H1 (cell line): Measurements from ENCODE around the gene ITGA4. TPM values are rescaled to one million over a fixed set of nuclear protein-coding genes. Genes with fewer than 3 reads are reported as not detected.

ENCODE experiments used
- CTCF ChIA-PET: fragments of 300-600 bp; sonication (Branson Sonifier 250); formaldehyde crosslinking; loops from one replicate; lab custom pipeline; 2021; ENCODE audit not compliant: partially characterized antibody; lab: Charles Lee
- POLR2A ChIA-PET: fragments of 300-600 bp; sonication (Branson Sonifier 250); formaldehyde crosslinking; loops from one replicate; lab custom pipeline; 2021; ENCODE audit warnings: inconsistent platforms; ENCODE audit not compliant: partially characterized antibody; lab: Charles Lee
- DNase-seq, 2 experiments: peaks; one replicate each; pipeline versions ENCODE4 v3.0.0 to v3.0.0-alpha.2; 2010 to 2022; ENCODE audit warnings: low spot score in 2 of 2, low read depth in 1 of 2, mixed read lengths in 1 of 2
- FAIRE-seq: peaks from 2 replicates; lab custom pipeline; 2011; peaks lifted over from hg19 to GRCh38; lab: Jason Lieb, UNC
- H2AFZ ChIP-seq: 2 replicates; pipeline ENCODE4 v1.8.1; 2012; ENCODE audit warnings: low read length, inconsistent platforms
- H2AK5ac ChIP-seq: 2 replicates; pipeline ENCODE4 v1.6.1; 2013; ENCODE audit warnings: low read depth, low read length
- H2BK120ac ChIP-seq: replicated peaks from 2 replicates; pipeline ENCODE3; 2013; ENCODE audit warnings: low read depth, low read length, inconsistent platforms
- H2BK12ac ChIP-seq: 2 replicates; pipeline ENCODE4 v1.6.1; 2013; ENCODE audit warnings: low read depth, low read length
- H2BK15ac ChIP-seq: 2 replicates; pipeline ENCODE4 v1.6.1; 2013; ENCODE audit warnings: low read length
- H2BK20ac ChIP-seq: 2 replicates; pipeline ENCODE4 v1.6.1; 2013; ENCODE audit warnings: low read length
- H2BK5ac ChIP-seq: 2 replicates; pipeline ENCODE4 v1.6.1; 2013; ENCODE audit warnings: low read depth, low read length
- H3K14ac ChIP-seq: 2 replicates; pipeline ENCODE4 v1.6.1; 2013; ENCODE audit warnings: inconsistent platforms; ENCODE audit not compliant: insufficient read length
- H3K18ac ChIP-seq: 2 replicates; pipeline ENCODE4 v1.6.1; 2013; ENCODE audit warnings: low read length; ENCODE audit errors: extremely low read depth
- H3K23ac ChIP-seq: 2 replicates; pipeline ENCODE4 v1.6.1; 2013; ENCODE audit warnings: inconsistent platforms; ENCODE audit not compliant: insufficient read length
- H3K23me2 ChIP-seq: 2 replicates; pipeline ENCODE4 v1.6.1; 2013; ENCODE audit warnings: low read depth, low read length
- H3K27ac ChIP-seq: 2 replicates; pipeline ENCODE4 v1.6.1; 2011; ENCODE audit warnings: low read depth, low read length, inconsistent platforms
- H3K27me3 ChIP-seq, 4 experiments: replicated peaks in 1 of 4; 1 replicate in 1 of 4; 2 replicates in 3 of 4; pipeline versions ENCODE4 v1.6.1 to v1.8.1; 2011 to 2013; ENCODE audit warnings: low read length in 3 of 4, mild to moderate bottlenecking in 3 of 4, inconsistent platforms in 2 of 4, mixed read lengths in 2 of 4, moderate library complexity in 1 of 4; ENCODE audit not compliant: control insufficient read depth in 3 of 4, insufficient read depth in 3 of 4; ENCODE audit errors: extremely low read depth in 1 of 4
- H3K36me3 ChIP-seq, 4 experiments: 2 replicates each; pipeline versions ENCODE4 v1.6.1 to v1.8.1; 2011 to 2013; ENCODE audit warnings: mild to moderate bottlenecking in 4 of 4, low read length in 3 of 4, moderate library complexity in 2 of 4, control low read depth in 1 of 4, inconsistent platforms in 1 of 4; ENCODE audit not compliant: insufficient read depth in 4 of 4, control insufficient read depth in 2 of 4
- H3K4ac ChIP-seq: replicated peaks from 2 replicates; pipeline ENCODE3; 2013; ENCODE audit warnings: low read length, low read depth, mixed read lengths, inconsistent platforms; ENCODE audit not compliant: insufficient read length
- H3K4me1 ChIP-seq, 4 experiments: replicated peaks in 1 of 4; 1 replicate in 1 of 4; 2 replicates in 3 of 4; pipeline versions ENCODE4 v1.6.1 to v1.8.1; 2011 to 2013; ENCODE audit warnings: low read length in 3 of 4, inconsistent platforms in 2 of 4, mixed read lengths in 1 of 4; ENCODE audit not compliant: insufficient read depth in 4 of 4, control insufficient read depth in 3 of 4
- H3K4me2 ChIP-seq, 2 experiments: 2 replicates each; pipeline versions ENCODE4 v1.6.1 to v1.8.1; 2011 to 2013; ENCODE audit warnings: low read depth in 2 of 2, low read length in 2 of 2, control low read depth in 1 of 2, inconsistent platforms in 1 of 2, mild to moderate bottlenecking in 1 of 2; ENCODE audit not compliant: insufficient read depth in 1 of 2
- H3K4me3 ChIP-seq, 4 experiments: fragments of 200-600, 300-600 bp in 1 of 4; sonication (generic), shearing (Covaris generic), sonication (Bioruptor Twin) in 1 of 4; 2 replicates each; pipeline versions ENCODE4 v1.5.1 to v1.8.1; 2011 to 2016; ENCODE audit warnings: low read length in 4 of 4, low read depth in 3 of 4, control low read depth in 2 of 4, inconsistent platforms in 2 of 4, mild to moderate bottlenecking in 2 of 4, mixed read lengths in 1 of 4, moderate library complexity in 1 of 4; ENCODE audit not compliant: insufficient read depth in 2 of 4; ENCODE audit errors: extremely low read depth in 1 of 4
- H3K56ac ChIP-seq: replicated peaks from 2 replicates; pipeline ENCODE3; 2013; ENCODE audit warnings: low read depth, mild to moderate bottlenecking, mixed read lengths, low read length, inconsistent platforms; ENCODE audit not compliant: insufficient read length
- H3K79me1 ChIP-seq: 2 replicates; pipeline ENCODE4 v1.6.1; 2013; ENCODE audit warnings: low read depth, low read length, control low read depth
- H3K79me2 ChIP-seq, 2 experiments: 2 replicates each; pipeline versions ENCODE4 v1.6.1 to v1.8.1; 2012 to 2013; ENCODE audit warnings: low read length in 2 of 2, mild to moderate bottlenecking in 2 of 2, inconsistent platforms in 1 of 2; ENCODE audit not compliant: insufficient read depth in 2 of 2, control insufficient read depth in 1 of 2
- H3K9ac ChIP-seq, 4 experiments: replicated peaks in 1 of 4; 1 replicate in 1 of 4; 2 replicates in 3 of 4; pipeline versions ENCODE4 v1.6.1 to v1.8.1; 2011 to 2013; ENCODE audit warnings: low read depth in 3 of 4, low read length in 3 of 4, control low read depth in 2 of 4, mild to moderate bottlenecking in 2 of 4, moderate library complexity in 2 of 4, inconsistent platforms in 1 of 4; ENCODE audit errors: extremely low read depth in 1 of 4
- H3K9me3 ChIP-seq, 2 experiments: 2 replicates each; pipeline versions ENCODE4 v1.6.1 to v1.8.1; 2012 to 2013; ENCODE audit warnings: mild to moderate bottlenecking in 2 of 2, moderate library complexity in 2 of 2, control low read depth in 1 of 2, inconsistent platforms in 1 of 2, low read depth in 1 of 2, low read length in 1 of 2, mixed read lengths in 1 of 2; ENCODE audit not compliant: insufficient read depth in 2 of 2
- H4K20me1 ChIP-seq, 2 experiments: replicated peaks in 1 of 2; 2 replicates each; pipeline versions ENCODE3 to v1.8.1; 2011 to 2013; ENCODE audit warnings: inconsistent platforms in 2 of 2, low read length in 2 of 2, mild to moderate bottlenecking in 1 of 2; ENCODE audit not compliant: insufficient read depth in 2 of 2, control insufficient read depth in 1 of 2
- H4K5ac ChIP-seq: 2 replicates; pipeline ENCODE4 v1.6.1; 2013; ENCODE audit warnings: low read length, low read depth, mixed read lengths, inconsistent platforms; ENCODE audit not compliant: insufficient read length
- H4K8ac ChIP-seq: 2 replicates; pipeline ENCODE4 v1.8.0; 2013; ENCODE audit warnings: mild to moderate bottlenecking, moderate library complexity, low read length, inconsistent platforms; ENCODE audit not compliant: insufficient read depth; ENCODE audit errors: extremely low read depth
- H4K91ac ChIP-seq: replicated peaks from 2 replicates; pipeline ENCODE3; 2013; ENCODE audit warnings: low read length, mixed read lengths, inconsistent platforms; ENCODE audit not compliant: insufficient read length
- BACH1 ChIP-seq: IDR thresholded peaks from 2 replicates; pipeline ENCODE4 v1.6.1; 2012; ENCODE audit warnings: low read length, improper control_type of control experiment
- CTBP2 ChIP-seq: IDR thresholded peaks from 2 replicates; pipeline ENCODE4 v1.7.0; 2011; ENCODE audit warnings: borderline replicate concordance, mild to moderate bottlenecking, moderate library complexity, mixed read lengths, low read length; ENCODE audit not compliant: insufficient read depth, insufficient read length
- MAFK ChIP-seq: IDR thresholded peaks from 2 replicates; pipeline ENCODE4 v1.6.1; 2012; ENCODE audit warnings: low read depth, mild to moderate bottlenecking, improper control_type of control experiment, low read length
- NANOG ChIP-seq: IDR thresholded peaks from 2 replicates; pipeline ENCODE4 v1.6.1; 2011; ENCODE audit warnings: low read length, low read depth, mild to moderate bottlenecking, inconsistent platforms; ENCODE audit not compliant: insufficient read depth, poor library complexity, severe bottlenecking
- NRF1 ChIP-seq: IDR thresholded peaks from 2 replicates; pipeline ENCODE4 v1.6.1; 2011; ENCODE audit warnings: mild to moderate bottlenecking, low read depth, low read length, improper control_type of control experiment
- PHF8 ChIP-seq: fragments of 200-600 bp; sonication (generic); conservative IDR thresholded peaks from 2 replicates; pipeline ENCODE4 v1.7.1; 2012; ENCODE audit warnings: low read depth, mild to moderate bottlenecking, inconsistent platforms, low read length, moderate library complexity
- POU5F1 ChIP-seq: IDR thresholded peaks from 2 replicates; pipeline ENCODE4 v1.6.1; 2011; ENCODE audit warnings: low read depth, mild to moderate bottlenecking, low read length, moderate library complexity
- SIX5 ChIP-seq: IDR thresholded peaks from 2 replicates; pipeline ENCODE4 v1.6.1; 2011; ENCODE audit warnings: mild to moderate bottlenecking, low read depth, low read length
- YY1 ChIP-seq: IDR thresholded peaks from 2 replicates; pipeline ENCODE4 v1.6.1; 2011; ENCODE audit warnings: low read depth, mild to moderate bottlenecking, low read length
- WGBS, 2 experiments: shearing (Covaris generic) in 1 of 2; methylation state at CpG; one replicate each; pipeline versions ENCODE4 v1.1.6 to v1.1.7; 2013 to 2015; ENCODE audit warnings: low lambda C conversion rate in 2 of 2, mixed read lengths in 2 of 2, inconsistent platforms in 1 of 2, low coverage in 1 of 2, missing lambda C conversion rate in 1 of 2; ENCODE audit not compliant: insufficient replicate concordance in 2 of 2, insufficient coverage in 1 of 2, insufficient read length in 1 of 2; ENCODE audit errors: extremely low coverage in 1 of 2, missing lambda C conversion rate in 1 of 2; 5-methylcytosine and 5-hydroxymethylcytosine counted together
- polyA plus RNA-seq, 7 experiments: library from polyadenylated mRNA; depleted of rRNA in 3 of 7; stranded (reverse) in 5 of 7; unstranded in 2 of 7; fragments of >200 nt in 5 of 7; fragments of 200-250 nt in 2 of 7; gene quantifications; 1 replicate in 5 of 7; 2 replicates in 1 of 7; 4 replicates in 1 of 7; pipeline versions ENCODE4 v1.2.1 to v1.2.3, GENCODE V29; 2011 to 2013; ENCODE audit warnings: missing spikeins in 2 of 7, mixed read lengths in 2 of 7
- total RNA-seq: library from RNA; stranded (reverse); fragmentation: NEBNext Ultra II Directional; extraction: Animal tissue kit (Norgen Biotek cat#: 25700); gene quantifications from 2 replicates; pipeline ENCODE4 v1.2.1, GENCODE V29; 2021
- TF ChIP-seq, protein P1 (sequence below): IDR thresholded peaks from 2 replicates; pipeline ENCODE4 v1.6.1; 2011; ENCODE audit warnings: low read length, improper control_type of control experiment
- TF ChIP-seq, protein P2 (sequence below): IDR thresholded peaks from 2 replicates; pipeline ENCODE4 v1.6.1; 2012; ENCODE audit warnings: low read length, inconsistent platforms

Gene ITGA4
- total and polyA plus RNA-seq, 2 of the 8 experiments (the other 6 are each of a cell fraction or from before 2014, with no cell fraction given) = 0.60 to 2.1 TPM

DNA sequence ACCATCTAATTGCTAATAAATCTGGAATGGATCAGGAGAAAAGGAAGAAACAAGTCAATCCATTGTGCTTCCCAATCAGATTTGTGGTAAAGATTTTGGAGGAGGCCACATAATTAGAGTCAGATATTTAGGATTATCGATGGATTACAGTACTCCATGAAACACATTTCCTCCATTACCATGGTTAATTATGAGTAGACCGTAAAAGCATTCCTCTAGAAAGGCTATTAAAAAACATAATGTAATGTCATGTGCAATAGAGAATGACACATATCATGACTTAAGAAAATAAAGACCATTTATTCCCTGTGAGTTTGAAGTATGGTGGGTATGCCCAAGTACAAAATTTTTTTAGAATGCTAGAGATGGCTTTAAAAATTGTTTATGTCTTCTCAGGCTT, 96.1 kb downstream of the ITGA4 start:
- H3K36me3 ChIP-seq = no peaks in the 10 kb centered on the region
- H3K56ac ChIP-seq = no peak overlapping the region
- H3K9ac ChIP-seq = no peak overlapping the region
- H3K79me2 ChIP-seq = no peaks in the 10 kb centered on the region
- H2BK15ac ChIP-seq = no peak overlapping the region
- H3K4me2 ChIP-seq = no peak overlapping the region
- FAIRE-seq (no peak), DNase-seq (no peak)
- H4K8ac ChIP-seq = no peak overlapping the region
- ChIA-PET POLR2A (no interaction called here), CTCF (no interaction called here)
- H3K4me1 ChIP-seq = no peaks in the 10 kb centered on the region
- no peak overlapping the region for H2AK5ac ChIP-seq
- H3K79me1 ChIP-seq = no peaks in the 10 kb centered on the region
- H3K27ac ChIP-seq = no peak overlapping the region
- H3K23me2 ChIP-seq = no peaks in the 10 kb centered on the region
- WGBS, 2 experiments = 98% methylated on average over 2 of the region's 2 CpGs; no CpG with 5 or more reads in 1 of the 2 experiments
- no peak overlapping the region for H3K4me3 ChIP-seq
- no peak overlapping the region for H4K91ac ChIP-seq
- H2BK20ac ChIP-seq = no peak overlapping the region
- no peaks in the 10 kb centered on the region for H4K20me1 ChIP-seq
- H2BK120ac ChIP-seq = no peak overlapping the region
- H3K9me3 ChIP-seq = no peaks in the 10 kb centered on the region
- H3K18ac ChIP-seq = no peak overlapping the region
- H3K23ac ChIP-seq = no peak overlapping the region
- no peak overlapping the region for H3K14ac ChIP-seq
- 0 out of 2 replicates have a peak overlapping the region, but pooled peaks have one; percentile 38 for H2AFZ ChIP-seq
- H4K5ac ChIP-seq = no peak overlapping the region
- H3K27me3 ChIP-seq = peaks cover 0 to 1% (median 0%) of the 10 kb centered on the region in 4 experiments; a peak in 1 of 7 replicates
- no peak overlapping the region for H2BK5ac ChIP-seq
- no peak overlapping the region for H2BK12ac ChIP-seq
- H3K4ac ChIP-seq = no peak overlapping the region
- TF ChIP-seq YY1 (no peak), CTBP2 (no peak), SIX5 (no peak), PHF8 (no peak), POU5F1 (no peak), NRF1 (no peak), NANOG (no peak), BACH1 (no peak), MAFK (no peak)
- TF ChIP-seq, protein P1, sequence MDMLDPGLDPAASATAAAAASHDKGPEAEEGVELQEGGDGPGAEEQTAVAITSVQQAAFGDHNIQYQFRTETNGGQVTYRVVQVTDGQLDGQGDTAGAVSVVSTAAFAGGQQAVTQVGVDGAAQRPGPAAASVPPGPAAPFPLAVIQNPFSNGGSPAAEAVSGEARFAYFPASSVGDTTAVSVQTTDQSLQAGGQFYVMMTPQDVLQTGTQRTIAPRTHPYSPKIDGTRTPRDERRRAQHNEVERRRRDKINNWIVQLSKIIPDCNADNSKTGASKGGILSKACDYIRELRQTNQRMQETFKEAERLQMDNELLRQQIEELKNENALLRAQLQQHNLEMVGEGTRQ = no peak
- TF ChIP-seq, protein P2, sequence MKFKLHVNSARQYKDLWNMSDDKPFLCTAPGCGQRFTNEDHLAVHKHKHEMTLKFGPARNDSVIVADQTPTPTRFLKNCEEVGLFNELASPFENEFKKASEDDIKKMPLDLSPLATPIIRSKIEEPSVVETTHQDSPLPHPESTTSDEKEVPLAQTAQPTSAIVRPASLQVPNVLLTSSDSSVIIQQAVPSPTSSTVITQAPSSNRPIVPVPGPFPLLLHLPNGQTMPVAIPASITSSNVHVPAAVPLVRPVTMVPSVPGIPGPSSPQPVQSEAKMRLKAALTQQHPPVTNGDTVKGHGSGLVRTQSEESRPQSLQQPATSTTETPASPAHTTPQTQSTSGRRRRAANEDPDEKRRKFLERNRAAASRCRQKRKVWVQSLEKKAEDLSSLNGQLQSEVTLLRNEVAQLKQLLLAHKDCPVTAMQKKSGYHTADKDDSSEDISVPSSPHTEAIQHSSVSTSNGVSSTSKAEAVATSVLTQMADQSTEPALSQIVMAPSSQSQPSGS = no peak
